ENCODE measurements around the gene FNDC3B. TPM values are rescaled to one million over a fixed set of nuclear protein-coding genes. Genes with fewer than 3 reads are reported as not detected.
A peak's percentile ranks its signal among the peaks of the same experiment; 100 is the strongest.

Gene FNDC3B
- total RNA-seq, 1 experiment from 2014 or later, result 173 TPM

GRCh38 chr3:172174513-172175253, 135.3 kb downstream of the FNDC3B start:
- in situ Hi-C loops (cut with HindIII; ENCODE audit: low pct_unique_long_range_greater_than_20kb, low sequenced_read_pairs), result no loop called here
- no peak for ATAC-seq
- H3K4me1 ChIP-seq (ENCODE audit: control insufficient read depth, insufficient read depth, low read length), result peaks cover 79% of the 10 kb centered on the region

GRCh38 chr3:172175254-172175599, 135.8 kb downstream of the FNDC3B start:
- no peak for TF ChIP-seq REST (IDR thresholded peaks at IDR 0.05; ENCODE audit: insufficient read depth in 1 of 2, low read depth in 2 of 2, low read length in 1 of 2)
- no peak for TF ChIP-seq TCF7L2 (IDR thresholded peaks at IDR 0.05; ENCODE audit: low read depth, low read length)
- no peak for TF ChIP-seq POLR2AphosphoS5 (IDR thresholded peaks at IDR 0.05; ENCODE audit: low read depth, low read length)
- TF ChIP-seq CTCF (IDR thresholded peaks at IDR 0.05), result no peak
- TF ChIP-seq SIN3A (IDR thresholded peaks at IDR 0.05; ENCODE audit: borderline replicate concordance, insufficient read depth, low read depth, low read length), result no peak
- POLR2A ChIA-PET, result interaction anchor here (0.6 kb wide), 1 partner anchor 136 kb away, joined by 6 read pairs; the partner anchor contains the start of gene FNDC3B
- no peaks in the 10 kb centered on the region for H3K9me3 ChIP-seq (ENCODE audit: control insufficient read depth, insufficient read depth, low read depth, low read length)
- intact Hi-C loops (cut with micrococcal nuclease; ENCODE audit: unreplicated experiment) (no loop called here), in situ Hi-C loops (cut with HindIII; ENCODE audit: low pct_unique_long_range_greater_than_20kb, low sequenced_read_pairs) (no loop called here)
- CTCF ChIA-PET, result no interaction called here
- ATAC-seq, result no peak
- BruUV-seq (replicated peaks), result no TSS peak
- H3K27me3 ChIP-seq (ENCODE audit: control insufficient read depth, insufficient read depth, low read length), result no peaks in the 10 kb centered on the region
- no peak for DNase-seq (ENCODE audit: low read depth, low spot score)
- H3K36me3 ChIP-seq (ENCODE audit: control insufficient read depth, insufficient read depth, low read length), result no peaks in the 10 kb centered on the region
- peaks cover 79% of the 10 kb centered on the region for H3K4me1 ChIP-seq (ENCODE audit: control insufficient read depth, insufficient read depth, low read length)
- no peak overlapping the region for H3K4me3 ChIP-seq (ENCODE audit: low read depth in 2 of 2, low read length in 2 of 2)
- H3K27ac ChIP-seq (ENCODE audit: low read length), result peak overlapping the region; percentile 49

More at GRCh38 chr3:172174513-172175253, 135.3 kb downstream of the FNDC3B start:
- Histone ChIP-seq H3K27me3 (ENCODE audit: control insufficient read depth, insufficient read depth, low read length) (no peaks in the 10 kb centered on the region), H3K9me3 (ENCODE audit: control insufficient read depth, insufficient read depth, low read depth, low read length) (no peaks in the 10 kb centered on the region), H3K27ac (ENCODE audit: low read length) (peak overlapping the region; percentile 49), H3K4me3 (ENCODE audit: low read depth in 2 of 2, low read length in 2 of 2) (no peak overlapping the region), H3K36me3 (ENCODE audit: control insufficient read depth, insufficient read depth, low read length) (no peaks in the 10 kb centered on the region)
- TF ChIP-seq TCF7L2 (IDR thresholded peaks at IDR 0.05; ENCODE audit: low read depth, low read length) (no peak), CTCF (IDR thresholded peaks at IDR 0.05) (no peak), REST (IDR thresholded peaks at IDR 0.05; ENCODE audit: insufficient read depth in 1 of 2, low read depth in 2 of 2, low read length in 1 of 2) (no peak), POLR2AphosphoS5 (IDR thresholded peaks at IDR 0.05; ENCODE audit: low read depth, low read length) (no peak), SIN3A (IDR thresholded peaks at IDR 0.05; ENCODE audit: borderline replicate concordance, insufficient read depth, low read depth, low read length) (no peak)
- ChIA-PET CTCF (no interaction called here), POLR2A (interaction anchor here (0.6 kb wide), 1 partner anchor 136 kb away, joined by 6 read pairs; the partner anchor contains the start of gene FNDC3B)
- BruUV-seq (replicated peaks), result no TSS peak
- DNase-seq (ENCODE audit: low read depth, low spot score), result no peak
- intact Hi-C loops (cut with micrococcal nuclease; ENCODE audit: unreplicated experiment), result no loop called here
